Measurements from ENCODE around the gene TTI1.
"Not testable (repeated sequence)": the region's sequence is repeated elsewhere in the genome, so short reads cannot be mapped to it uniquely, and the experiment has no call there.

Gene TTI1

DNA sequence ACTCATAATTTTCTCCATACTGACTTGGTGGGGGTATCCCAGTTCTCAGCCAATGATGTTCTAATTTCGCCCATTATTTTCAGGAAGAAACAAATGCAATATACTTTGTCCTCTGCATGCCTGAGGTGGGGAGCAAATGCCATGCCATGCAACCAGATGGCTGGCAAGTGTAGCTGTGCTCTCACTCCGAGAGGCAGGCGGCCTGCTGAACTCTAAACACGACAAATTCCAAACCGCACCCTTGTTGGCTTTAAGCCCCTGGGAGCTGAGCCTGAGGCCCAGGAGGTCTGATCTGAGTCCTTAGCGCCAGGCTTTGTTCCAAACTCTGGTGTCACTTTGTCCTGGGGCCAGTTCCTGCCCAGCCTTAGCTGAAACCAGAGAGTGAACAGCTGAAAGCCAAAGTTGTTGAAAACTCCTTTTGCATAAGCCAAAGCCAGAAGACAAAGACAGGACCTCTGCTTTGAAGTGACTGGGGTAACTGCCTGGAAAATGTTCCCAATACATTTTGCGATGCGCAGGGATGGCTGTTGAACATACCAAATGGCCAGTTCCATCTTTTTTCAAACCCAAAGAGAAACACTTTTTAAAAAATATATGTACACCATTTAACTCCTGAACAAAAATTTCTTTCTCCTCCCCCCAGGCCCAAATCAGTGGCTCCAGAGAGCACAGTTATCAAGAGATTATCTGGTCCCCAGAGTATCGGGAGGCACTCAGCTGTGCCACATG is 46.2 kb downstream of the TTI1 start:
- DNase-seq: peak; percentile 31

DNA sequence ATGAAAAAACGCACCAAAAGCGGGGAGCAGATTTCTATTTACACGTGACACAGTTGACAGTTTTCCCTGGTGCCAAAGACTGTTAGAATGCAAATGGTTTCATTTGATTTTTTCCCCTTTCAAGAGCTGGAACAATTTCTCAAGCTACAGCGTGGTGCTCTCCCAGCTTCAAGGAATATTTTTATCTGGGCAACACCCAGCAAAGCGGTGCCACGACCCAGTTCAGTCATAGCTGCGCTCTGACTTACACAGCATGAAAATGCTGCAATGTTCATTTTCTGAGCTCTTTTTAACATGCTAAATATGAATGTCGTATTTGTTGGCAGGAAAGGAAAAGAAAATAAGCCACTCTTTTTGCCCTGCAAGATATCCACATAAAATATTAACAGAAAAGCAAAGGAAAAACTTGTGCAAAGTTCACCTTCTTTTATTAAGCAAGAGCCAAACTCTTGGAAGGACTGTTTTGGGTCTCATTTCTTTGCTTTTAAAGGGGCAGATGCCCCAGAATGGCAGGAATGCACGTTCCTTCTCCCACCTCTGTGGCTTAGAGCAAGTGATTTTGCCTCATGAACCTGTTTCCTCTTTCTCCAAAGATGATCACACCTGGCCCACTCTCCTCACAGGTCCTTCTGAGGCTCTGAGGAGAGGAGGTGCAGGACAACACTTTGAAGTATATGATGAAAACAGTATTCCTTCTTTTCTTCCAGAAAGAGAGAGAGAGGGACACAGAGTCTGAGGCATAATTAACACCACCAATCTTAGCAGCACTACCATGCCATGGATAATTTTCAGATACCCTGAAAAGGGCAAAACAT is 47.0 kb downstream of the TTI1 start:
- no peak for DNase-seq

- DNase-seq: peak; percentile 28
These were observed 49.1 kb downstream of the TTI1 start for GRCh38 chr20:37984018-37984785.

DNA sequence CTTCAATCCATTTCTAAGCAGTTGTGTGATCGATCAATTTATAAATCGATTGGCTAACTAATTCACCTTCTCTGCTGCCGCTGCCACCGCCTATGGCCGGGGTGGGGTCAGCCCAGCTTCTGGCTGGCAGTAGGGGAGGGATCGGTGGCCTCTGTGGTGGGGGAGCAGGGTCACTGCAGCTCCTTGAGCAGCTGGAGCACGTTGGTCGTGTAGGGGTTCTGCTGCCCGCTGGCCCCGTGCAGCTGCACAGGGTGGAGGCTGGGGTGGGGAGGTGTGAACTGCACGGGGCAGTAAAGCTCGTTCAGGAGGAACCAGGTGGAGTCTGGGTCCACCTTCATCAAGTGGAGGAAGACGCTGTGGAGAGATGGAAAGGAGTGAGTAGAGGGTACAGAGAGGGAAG is 50.0 kb downstream of the TTI1 start:
- no peak for DNase-seq

DNA sequence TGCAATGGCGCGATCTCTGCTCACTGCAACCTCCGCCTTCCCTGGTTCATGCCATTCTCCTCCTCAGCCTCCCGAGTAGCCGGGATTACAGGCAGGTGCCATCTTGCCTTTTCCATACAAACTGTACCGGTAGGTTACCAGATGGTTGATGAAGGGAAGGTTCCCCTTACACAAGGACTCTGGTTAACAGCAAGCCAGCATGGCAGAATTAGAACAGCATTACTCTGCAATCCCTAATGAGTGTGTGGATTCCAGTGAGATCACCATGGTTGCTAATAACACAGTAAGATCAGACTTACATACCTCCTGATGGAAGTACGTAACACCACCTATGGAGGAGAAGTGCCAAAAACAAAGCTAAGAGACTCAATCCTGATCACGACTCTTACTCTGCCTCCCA is 51.7 kb downstream of the TTI1 start:
- DNase-seq: no peak

DNA sequence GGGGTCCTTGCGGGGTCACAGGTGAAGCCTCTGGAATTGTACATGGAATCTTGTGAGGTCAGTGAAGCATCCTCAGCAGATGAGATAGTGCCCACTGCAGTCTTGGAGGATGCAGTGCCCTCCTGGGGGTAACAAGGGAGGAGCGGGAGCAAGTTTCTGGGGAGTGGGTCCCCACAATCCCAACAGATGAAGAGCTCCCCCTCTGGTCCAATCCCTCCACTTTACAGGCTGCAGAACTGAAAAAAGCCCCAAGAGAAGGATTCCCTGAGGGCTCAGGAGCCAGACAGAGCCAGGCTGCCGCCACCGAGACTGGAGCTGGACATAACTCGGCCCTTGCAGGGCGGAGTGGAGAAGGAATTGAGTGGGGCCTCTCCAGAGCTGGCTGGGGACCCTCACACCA is 52.4 kb downstream of the TTI1 start:
- DNase-seq: no peak

- DNase-seq: no peak
These were observed 52.9 kb downstream of the TTI1 start for GRCh38 chr20:37980383-37980782.

DNA sequence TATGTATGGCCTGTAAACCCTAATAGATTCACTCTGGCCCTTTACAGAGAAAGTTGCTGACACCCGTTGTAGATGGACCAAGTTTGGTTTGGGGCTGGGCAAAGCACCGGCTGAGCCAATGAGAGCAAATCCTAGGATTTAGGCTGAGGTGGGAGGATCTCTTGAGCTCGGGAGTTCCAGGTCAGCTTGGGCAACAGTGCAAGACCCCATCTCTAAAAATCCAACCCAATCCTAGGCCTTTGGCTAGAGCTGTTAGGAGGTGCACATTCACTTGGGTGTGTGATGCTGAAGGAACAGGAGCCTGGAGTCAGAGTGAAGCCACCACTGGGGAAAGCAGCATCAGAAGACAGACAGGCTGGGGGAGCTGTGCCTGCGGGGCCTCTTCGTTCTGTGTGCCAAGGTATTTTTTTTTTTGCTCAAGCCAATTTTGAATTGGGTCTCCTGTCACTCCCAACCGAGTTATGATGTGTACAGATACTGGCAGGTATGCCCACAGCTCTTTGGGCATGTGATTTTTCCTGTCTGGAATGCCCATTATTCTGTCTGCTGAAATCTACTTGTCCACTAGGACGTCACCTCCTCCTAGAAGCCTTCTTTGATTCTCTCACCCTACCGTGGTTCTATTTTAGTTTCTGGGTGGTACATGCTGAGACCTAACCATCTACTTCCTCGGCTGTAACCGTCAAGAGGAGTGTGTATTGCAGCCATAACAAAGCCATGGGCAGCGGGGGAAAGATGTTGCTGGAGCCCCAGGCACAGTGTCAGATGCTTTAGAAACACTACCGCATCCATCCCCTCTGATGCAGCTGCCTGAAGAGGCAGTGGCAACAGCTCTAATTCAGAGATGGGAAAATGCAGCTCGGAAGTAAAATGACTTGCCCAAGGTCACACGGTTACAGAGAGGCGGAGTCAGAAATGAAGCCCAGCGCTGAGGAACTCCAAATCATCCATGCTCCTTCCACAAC is 54.0 kb downstream of the TTI1 start:
- DNase-seq: no peak

GRCh38 chr20:37977786-37978185 is 55.5 kb downstream of the TTI1 start:
- DNase-seq: no peak

- no peak for DNase-seq
These were observed 55.9 kb downstream of the TTI1 start for GRCh38 chr20:37977338-37977737.

DNA sequence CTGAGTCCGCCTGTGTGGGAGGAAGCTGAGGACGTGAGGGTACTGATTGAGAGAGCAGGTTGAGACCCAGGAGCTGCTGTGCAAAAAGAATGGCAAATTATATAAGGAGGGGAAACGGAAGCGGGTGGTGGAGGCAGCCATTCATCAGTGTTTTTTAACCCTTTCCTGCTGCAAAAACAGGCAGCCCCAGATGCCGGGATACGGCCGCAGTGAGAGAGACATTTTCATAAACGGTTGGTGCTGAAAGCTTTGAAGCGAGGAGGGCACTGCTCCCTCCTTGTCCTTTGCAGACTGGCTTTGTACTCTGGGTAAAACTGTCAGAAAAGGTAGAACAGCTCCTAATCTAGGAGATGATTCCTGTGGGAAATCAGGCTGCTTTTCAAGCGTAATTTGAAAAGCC is 56.4 kb downstream of the TTI1 start:
- DNase-seq: no peak

- DNase-seq: no peak
These were observed 60.0 kb downstream of the TTI1 start for GRCh38 chr20:37973059-37973910.

DNA sequence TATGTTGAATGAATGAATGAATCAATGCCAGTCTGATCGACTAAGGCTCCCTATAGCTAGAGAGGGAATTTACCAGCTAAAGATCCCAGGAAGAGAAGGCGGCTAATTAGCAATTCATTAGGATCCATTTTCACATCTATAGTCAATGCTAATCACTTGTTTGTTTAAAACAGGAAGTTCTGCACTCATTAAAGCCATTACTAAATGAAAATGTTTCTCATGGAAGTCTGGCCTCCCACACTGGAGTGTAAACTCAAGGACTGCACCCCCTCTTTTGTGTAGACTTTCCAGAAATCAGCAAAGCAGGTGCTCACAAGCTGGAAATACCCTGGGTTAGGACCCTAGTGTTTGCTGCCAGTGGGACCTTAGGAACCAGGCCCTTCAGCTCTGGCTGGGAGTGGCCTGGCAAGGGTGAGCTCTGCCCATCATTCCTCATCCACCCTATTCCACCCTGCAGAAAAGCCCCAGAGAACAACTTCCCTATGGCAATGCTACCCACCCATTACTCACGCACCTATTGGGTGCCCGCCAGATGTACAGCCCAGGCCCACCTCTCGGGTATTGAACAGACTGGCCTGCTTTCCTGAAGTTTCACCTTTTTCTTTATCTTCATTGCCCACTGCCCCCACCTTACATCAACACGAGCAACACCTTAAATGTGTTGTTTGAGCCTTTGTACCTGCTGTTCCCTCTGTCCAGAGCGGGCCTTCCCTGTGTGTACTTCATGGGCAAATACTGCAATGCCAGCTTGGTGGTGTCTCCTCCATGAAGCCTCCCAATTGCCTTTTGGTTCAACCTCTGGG is 60.8 kb downstream of the TTI1 start:
- no peak for DNase-seq

DNA sequence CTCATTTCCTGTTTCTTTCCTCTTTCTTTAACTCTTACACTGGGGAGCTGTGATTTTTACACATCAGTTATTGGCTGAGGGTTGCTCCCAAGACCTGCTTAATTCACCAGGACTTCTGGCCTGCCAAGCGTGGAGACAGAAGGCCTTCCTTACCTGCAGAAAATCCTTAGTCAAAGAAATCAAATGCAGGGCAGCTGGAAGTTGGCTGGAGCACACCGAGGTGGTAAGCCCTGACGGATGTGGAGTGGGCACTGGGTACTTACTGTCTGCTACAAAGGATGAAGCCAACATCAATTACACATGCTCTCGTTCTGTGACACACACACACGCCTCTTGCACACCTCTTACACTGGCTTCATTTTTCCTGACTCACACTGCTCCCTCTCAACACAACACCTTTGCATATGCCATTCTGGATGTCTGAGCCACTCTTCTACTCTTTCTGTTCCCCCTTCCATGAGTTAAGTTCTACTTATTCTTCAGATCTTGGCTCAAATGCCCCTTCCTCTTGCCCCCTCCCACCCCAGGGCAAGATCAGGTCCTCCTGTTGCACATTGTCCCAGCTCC is 61.6 kb downstream of the TTI1 start:
- no peak for DNase-seq

DNA sequence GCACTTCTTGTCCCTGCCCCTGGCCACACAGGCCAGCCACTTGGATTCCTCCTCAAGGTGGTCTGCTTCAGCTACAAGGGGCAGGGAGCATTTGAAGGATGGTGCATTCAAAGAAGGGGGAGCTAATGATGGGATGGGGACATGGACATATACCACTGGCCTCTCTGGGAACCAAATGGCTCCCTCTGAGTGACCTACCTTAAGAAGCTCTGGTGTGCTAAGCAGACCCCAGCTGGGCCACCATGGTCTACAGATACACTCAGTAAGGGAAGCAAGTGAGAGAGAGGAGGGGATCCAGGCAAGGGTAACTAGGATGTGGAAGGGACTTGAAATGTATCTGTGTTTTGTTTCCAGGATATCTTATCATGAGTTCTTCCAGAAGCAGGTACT is 62.4 kb downstream of the TTI1 start:
- DNase-seq: no peak

GRCh38 chr20:37969949-37970855 is 63.1 kb downstream of the TTI1 start:
- DNase-seq: no peak

DNA sequence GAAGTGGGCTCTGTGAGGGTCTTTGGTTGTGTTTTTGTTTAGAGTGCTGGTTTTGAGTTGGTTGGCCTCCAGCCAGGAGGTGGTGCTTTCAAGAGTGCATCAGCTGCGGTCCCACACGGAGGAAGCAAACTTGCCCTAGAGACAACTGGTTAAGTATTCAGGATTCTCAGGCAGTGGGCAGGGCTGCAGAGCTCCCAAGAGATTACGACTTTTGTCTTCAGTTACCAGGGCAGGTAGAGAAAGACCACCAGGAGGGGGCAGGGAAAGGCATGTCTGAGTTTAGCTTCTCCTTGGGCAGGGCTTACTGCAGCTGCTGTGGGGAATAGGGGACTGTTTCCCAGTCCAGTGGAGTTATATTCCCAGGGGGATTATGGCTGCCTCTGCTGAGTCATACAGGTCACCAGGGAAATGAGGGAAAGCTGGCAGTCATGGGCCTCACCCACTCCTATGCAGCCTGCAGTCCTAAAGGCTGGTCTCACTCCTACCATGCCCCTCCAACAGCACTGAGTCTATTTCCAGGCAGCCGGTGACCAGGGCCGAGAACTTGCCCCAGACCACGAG is 64.3 kb downstream of the TTI1 start:
- DNase-seq: no peak

DNA sequence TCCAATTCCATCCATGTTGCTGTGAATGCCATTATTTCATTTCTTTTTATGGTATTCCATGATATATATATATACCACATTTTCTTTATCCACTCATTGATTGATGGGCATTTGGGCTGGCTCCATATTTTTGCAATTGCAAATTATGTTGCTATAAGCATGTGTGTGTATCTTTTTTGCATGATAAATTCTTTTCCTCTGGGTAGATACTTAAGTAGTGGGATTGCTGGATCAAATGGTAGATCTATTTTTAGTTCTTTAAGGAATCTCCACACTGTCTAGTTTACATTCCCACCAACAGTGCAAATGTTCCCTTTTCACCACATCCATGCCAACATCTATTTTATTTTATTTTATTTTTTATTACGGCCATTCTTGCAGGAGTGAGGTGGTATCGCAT is 69.8 kb downstream of the TTI1 start:
- not testable (repeated sequence) for DNase-seq

DNA sequence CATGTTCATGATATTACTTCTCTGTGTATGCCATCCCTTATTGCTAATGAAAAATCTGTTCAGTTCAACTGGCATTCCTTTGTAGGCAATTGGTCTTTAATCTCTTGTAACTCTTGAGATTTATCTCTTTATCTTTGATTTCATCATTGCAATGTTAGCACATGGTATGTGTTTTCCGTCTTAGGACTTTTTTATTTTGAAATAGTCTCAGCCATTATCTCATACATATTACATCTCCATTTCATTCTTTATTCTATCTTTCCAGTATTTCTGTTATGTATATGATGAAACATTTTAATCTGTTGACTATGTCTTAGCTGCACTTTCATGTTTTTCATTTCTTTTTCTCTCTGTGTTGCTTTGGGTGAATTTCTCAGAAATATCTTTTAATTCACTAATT is 72.2 kb downstream of the TTI1 start:
- no peak for DNase-seq
